Measurements from ENCODE around the gene MAPK8.

Gene MAPK8

DNA sequence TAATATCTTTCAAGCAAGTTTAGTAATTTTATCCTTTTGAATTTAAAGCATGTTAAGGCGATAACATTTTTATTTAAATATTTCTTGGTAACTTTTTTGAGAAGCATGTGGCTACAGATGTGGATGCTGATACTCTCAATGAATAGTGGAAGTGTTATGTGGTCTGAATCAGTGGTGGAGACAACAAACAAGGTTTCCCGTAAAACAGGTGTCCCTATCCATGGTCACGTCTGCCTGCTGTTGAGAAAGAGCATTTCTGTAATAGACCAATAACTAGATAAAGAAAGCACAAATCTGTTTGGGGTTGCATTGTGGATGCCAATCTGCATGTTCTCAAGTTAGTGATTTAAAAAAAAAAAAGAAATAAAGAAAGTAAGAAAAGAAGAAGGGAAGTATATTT, 13.9 kb upstream of the MAPK8 start:
- no peak for DNase-seq

DNA sequence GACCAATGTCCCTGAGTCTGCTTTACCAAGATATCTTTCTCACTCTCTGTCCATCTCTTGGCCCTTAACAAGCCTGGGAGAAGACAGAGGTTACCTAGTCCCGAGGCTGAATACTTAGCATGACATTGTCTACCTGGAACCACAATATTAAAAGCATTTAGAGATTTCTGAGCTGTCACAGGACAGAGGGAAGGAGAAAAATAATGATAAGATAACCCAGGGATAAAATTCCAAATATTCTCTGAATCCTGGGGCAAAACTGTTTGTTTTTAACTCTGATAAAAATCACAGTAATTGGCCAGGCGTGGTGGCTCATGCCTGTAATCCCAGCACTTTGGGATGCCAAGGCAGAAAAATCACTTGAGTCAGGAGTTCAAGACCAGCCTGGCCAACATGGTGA, 12.0 kb upstream of the MAPK8 start:
- no peak for DNase-seq

DNA sequence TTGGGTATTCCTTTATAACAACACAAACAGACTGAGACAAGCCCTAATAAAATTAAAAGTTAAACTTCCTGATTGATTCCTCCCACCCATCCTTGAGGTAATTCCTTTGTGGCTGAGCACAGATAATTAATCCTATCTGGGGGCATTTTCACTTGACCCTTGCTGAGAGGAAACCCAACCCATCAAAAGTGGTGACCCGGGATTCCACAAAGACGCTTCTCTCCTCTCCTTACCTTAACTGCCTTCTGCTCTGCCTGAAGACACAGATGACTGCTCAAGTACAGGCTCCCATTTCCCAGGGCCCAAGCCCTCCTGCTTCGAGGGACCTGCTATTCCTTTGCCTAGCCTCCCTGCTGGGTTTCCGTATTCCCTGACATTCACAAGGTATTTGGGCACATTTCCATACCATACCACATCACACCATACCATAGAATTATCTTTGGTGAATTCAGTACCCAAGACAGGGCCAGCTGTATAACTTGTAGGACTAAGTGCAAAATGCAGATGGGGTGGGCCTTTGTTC, 9.8 kb upstream of the MAPK8 start:
- no peak for DNase-seq

DNA sequence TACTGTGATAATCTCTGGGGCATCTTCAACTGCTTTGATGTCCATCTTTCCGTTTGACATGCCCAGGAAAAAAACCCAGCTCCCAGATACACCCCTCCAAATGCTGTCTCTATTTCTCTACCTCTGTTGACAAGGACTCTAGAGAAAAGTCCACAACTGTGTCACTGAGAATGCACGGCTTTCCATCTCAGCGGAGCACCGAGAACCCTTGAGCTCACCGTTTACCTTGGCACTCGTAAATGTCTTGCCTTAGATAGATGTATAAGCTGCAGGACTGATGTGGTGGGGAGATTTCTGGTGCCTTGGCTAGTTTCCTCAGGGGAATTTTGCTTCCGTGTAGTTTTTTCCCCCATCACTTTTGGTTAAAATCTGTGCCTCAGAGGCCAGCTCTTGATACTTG, 7.4 kb upstream of the MAPK8 start:
- no peak for DNase-seq

DNA sequence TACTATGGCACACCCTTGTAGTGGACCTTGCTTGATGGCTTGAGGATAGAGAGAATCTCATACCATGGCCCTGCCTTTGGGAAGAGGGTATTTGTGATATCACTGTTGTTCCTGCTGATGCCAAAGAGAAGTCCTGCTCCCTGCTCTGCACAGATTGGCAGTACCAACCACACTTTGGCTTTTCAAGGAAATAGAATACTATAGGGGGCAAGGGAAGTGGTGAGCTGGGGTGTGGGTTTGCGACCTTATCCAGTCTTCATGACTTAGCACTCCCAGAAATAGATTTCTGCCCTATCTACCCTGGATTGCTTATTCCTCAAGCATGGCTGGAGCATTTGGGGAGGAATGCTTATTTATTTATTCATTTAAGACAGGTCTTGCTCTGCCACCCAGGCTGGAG, 6.8 kb upstream of the MAPK8 start:
- no peak for DNase-seq

DNA sequence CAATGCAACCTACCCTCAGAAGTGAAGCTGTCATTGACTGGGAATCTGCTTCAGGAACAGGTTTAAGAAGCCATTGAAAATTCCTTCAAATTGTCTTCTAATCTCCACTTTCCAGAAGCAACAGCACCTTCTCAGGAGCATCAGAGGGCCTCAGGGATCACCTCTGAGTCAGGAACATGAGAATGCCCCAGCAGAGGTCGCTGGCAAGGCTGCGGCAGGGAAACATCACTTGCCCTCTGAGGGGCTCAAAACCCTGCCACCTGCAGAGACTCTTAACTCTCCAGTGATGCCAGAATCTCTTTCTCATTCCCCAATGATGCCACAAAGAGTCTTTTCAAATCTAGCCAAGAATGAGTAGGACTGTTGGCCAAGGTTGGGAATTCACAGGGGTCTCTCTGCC, 5.9 kb upstream of the MAPK8 start:
- DNase-seq: no peak

DNA sequence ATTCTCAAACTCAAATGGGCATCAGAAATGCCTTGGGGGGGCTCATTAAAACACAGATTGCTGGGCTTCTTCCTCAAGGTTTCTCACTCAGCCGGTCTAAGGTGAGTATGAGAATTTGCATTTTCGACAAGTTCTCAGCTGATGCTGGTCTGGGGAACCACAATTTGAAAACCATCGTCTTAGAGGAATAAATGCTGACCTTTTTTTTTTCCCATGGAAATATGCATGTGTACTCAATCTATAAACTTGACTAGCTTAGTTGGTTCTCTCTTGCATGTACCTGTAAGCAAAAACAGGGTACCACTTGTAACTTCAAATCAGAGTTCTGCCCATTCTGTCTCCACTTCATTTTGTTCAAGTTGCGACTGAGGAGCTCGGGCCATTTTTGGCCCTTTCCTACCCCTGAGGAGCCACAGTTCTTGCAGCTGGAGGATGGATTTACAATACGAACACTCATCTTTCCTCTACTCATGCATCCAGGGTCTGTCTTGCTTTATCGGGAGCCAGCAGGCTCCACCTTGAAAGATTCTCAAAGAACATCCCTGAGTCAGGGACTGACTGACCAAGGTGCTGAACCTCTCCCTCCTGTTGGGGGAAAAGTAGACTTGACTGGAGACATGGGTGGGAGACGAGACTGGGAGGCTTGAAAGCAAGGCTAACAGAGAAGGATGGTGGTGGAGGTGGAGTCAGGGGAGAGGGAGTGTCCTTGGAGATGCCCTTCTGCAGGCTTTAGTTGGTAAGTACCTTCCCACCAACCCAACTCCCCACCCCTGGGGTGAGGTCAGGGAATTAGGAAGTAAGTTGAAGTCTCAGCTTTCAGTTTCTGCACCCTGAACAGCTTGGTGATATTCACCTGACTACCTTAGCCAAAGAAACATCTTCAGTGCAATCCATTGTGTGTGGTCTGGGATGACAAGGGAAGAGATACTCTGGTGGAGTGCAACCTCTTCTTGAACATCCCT, 3.7 kb upstream of the MAPK8 start:
- DNase-seq: no peak

DNA sequence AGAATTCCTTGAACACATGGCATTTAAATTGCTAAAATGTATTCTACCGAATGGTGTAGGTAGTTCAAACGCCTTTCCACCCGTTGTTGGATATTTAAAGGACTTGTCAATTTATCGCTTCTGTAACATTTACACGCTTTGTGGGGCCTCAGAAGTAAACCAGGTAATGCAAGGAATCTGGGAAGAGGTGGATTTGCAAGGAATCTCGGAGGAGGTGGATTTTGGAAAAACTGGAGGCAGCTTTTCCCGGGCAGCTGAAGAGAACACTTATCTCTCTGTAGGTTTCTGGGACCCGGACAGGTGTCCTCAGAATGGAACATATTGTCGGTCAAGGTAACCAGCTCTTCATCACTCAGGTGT, 592 bp upstream of the MAPK8 start:
- DNase-seq: no peak

DNA sequence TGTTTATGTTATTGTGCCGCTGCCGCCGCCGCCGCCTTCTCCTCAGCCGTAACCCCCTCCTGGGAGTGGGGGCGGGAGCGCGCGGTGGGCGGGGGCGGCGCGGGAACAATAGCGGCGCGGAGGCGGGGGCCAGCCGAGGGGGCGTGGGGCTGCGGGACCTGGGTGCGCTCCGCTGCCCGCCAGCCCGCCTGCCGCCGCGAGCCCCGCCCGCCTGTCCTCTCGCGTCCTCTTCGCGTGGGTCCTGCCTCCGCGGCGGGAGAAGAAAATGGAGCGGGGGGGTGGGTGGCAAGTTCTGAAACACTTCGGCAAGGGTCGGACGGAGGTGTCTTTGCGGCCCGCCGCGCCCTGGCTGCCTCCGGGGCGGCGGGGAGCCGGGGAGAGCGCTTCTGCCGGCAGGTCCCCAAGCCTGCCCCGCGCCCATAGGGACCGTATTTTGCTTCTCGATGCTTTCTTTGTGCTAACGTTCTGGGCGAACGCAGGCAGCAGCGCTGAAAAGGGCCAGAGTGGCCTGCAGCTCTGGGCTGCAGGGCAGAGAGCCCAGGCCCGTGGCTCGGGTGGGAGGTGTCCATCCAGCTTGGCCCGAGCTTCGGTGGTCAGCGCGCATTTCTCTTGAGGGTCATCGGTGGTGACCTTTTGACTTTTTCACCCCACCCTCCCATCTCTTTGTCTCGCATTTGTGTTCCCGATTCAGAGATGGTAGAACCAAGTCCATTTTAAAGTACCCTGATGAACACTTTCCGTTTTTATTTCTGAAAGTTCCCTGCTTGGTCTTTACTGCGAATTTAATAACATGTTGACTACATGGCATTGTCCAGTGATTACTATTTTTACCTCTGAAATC, 613 bp downstream of the MAPK8 start:
- DNase-seq: peak; percentile 67

DNA sequence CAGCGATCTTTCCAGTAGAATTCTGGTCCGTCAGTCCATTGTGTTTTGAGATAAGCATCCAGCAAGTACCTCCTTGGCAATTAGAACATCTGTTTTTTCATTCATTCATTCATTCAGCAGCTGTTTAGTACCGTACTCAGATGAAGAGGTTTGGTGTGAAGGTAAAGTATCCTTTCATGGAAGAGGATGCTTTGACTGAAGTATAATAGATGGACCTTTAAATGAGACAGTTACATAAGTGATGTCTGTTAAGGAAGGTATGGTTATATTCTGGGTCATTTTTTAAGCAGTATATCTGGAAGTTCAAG, 1.2 kb downstream of the MAPK8 start:
- DNase-seq: no peak

DNA sequence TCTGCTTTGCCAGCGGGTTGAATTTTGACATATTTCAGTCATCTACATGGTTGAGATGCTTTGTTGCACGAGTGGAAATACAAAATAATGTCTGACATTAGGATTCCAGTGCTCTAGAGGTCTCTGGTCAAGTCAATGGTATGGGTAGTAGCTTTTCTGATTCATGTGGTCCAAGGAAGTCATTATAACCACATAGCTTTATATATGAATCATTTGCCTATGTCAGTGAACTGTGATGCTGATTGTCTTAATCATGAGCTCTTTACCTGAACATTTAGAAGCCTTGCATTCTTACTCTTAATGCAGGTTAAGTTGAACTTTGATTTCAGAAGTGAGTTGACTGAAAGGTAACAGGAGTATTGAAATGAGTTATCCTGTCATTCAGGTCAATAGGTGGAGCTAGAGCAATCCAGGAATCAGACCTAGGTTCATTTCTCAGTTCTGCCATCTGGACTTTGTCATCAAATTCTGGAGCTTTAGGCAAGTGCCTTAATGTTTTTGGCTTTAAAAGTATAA, 3.3 kb downstream of the MAPK8 start:
- no peak for DNase-seq

DNA sequence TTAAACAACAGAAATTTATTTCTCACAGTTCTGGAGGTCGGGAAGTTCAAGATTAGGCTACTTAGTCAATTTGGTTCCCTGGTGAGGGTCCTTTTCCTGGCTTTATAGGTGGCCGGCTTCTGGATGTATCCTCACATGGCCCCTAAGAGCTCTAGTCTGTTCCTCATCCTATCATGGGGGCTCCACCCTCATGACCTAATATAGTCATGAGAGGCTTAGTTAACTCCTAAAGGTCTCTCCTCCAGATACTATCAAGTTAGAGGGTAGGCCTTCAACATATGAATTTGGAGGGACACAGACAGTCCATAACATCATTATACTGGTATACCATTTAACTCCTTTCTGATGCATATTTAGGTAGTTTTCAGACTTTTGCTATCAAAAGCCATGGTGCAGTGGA, 7.6 kb downstream of the MAPK8 start:
- no peak for DNase-seq

DNA sequence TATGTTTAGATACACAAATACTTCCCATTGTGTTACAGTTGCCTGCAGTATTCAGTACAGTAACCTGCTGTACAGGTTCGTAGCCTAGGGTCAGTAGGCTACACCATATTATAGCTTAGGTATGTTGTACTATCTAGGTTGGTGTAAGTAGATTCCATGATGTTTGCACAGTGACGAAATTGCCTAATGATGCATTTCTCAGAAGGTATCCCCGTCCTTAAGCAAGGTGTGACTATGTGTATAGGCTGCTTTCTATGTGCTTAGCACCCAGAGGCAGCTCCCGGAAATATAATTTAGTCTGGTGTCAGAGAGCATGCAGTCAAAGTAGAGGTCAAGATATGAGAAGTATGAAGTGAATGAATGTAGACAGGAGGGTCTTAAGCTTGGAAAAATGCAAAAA, 9.8 kb downstream of the MAPK8 start:
- no peak for DNase-seq

DNA sequence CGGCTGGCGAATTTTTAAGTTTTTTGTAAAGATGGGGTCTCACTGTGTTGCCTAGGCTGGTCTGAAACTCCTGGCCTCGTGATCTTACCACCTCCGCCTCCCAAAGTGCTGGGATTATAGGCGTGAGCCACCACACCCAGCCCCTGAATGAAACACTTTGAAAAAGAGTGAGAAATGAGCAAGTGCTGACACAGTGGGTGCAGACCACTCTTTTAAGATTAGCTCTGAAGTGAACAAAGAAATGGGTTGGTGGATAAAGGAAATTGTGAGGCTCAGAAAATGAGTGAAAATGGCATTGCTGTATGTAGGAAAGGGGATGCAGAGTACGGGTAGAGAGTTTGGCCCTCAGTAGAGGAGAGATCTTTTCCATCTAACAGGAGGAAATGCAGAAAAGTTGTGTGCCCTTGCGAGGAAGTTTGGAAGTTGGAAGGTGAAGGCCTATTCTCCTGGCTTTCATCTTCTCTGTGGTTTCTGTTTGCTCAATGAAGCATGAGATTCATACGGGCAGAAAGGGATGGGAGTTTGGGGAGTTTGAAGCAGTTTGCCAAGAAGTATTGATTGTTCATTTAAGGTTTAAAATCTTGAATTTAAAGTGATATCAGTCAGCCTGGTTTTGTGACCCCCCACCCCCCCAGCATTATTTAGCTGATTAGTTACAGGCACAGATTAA, 11.0 kb downstream of the MAPK8 start:
- DNase-seq: no peak

DNA sequence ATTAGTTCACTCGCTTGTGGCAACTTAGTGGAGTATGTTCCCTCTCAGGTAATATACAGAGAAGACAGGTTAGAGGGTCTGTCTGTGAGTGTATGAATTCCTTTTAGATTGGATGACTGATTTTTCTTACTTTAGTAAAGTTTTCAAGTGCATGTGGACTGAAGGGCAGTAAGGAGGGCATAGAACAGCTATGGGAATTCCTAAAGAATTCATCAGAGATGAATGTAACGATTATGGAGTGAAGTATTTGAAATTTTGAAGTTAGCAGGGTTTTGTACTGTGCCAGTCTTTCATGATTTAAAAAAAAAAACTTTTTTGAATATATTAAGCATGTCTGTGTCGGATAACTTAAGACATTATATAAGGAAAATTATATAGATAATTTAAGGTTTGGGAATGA, 15.5 kb downstream of the MAPK8 start:
- DNase-seq: no peak

DNA sequence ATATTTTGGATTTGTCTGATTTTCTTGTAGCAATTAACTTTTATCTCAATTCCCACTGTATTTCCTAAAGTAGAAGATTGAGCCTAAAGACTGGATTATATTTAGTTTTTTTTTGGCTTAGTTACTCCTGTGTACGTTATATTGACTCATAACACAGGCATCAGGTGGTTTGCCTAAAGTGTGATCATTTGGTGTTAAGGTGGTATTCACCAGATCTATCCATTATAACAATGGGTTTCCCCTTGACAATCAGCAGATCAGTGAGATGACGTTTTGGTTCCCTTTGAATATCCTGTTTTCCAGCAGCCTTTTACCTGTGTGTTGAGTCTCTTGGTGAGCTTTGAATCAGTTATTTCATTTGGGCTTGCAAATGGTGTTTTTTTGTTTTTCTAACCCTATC, 18.1 kb downstream of the MAPK8 start:
- no peak for DNase-seq

DNA sequence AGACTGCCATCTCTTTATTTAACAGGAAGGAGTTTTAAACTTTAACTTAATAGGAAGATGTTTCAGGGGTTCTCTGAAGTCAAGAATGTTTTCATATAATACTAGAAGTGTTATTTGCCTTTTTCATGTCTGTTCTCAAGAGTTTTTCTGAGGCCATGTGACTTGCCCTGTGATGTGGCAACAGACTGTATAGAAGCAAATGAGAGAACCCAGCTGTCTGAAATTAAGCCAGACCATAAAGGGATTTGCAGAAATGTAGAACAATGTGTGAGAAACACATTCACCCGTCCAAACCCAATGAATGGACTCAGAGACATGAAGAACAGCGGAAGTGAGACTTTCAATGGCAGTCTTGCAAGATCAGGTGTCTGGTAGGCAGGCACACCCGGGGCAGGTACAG, 23.8 kb downstream of the MAPK8 start:
- no peak for DNase-seq

DNA sequence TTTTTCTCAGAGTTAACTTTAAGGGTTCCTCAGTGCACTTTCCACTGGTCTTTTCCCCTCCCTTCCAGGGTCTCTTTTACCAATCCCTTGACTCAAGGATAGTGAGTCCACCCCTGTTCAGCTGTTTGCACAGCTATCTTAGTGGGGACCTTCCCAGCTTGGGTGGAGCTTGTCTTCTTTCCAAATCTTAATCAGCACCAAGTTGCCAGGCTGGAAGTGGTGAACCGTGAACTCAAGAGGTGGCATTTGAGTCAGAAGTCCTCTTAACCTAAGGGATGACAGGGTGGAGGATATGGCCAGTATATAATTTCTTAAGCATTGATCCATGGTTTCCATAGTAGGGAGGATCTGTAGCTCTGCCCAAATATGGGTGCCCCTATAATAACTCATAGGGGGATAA, 25.0 kb downstream of the MAPK8 start:
- no peak for DNase-seq

DNA sequence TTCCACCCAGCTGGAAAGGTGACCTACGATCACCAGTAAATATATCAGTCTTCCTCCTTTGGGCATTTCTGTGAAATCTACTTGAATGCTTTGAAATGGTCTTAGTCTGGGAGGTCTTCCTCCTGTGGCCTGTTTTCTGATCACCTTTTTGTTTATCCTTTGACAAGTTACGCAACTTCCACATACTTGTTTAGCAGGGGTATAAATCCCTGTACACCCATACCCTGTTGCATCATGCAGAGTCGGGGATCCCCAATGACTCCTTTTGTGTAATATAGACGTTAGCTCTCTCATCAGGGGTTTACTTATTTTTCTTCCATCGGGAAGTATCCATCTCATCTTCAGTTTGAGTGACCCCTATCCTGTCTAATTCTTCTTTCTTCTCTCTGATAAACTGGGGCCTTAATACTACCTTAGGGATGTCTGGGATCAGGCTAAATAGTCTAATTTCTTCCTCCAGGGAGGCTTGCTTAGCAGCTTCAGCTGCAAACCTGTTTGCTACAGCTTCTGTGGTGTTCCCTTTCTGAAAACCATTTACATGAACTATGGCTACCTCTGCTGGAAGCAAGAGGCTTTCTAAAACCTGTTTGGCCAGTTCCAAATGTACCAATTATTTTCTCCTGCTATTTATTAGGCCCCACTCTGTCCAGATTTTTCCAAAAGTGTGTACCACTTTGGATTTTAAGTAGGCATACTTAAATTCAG, 25.8 kb downstream of the MAPK8 start:
- no peak for DNase-seq

DNA sequence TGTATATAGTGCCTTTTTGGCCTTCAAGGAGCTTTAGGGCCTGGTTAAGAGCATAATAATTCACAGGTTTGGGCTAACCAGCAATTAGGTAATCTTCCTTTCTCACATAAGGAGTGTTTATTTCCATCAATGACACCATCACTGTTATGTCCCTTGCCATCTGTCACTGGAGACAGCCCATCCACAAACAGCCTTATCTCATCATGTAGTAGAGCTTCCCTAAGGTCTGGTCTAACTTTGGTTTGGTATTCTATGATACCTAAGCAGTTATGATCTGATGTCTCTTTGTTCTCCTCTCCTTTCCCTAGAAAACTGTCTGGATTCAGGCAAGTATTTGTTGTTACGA, 26.4 kb downstream of the MAPK8 start:
- peak; percentile 66 for DNase-seq

DNA sequence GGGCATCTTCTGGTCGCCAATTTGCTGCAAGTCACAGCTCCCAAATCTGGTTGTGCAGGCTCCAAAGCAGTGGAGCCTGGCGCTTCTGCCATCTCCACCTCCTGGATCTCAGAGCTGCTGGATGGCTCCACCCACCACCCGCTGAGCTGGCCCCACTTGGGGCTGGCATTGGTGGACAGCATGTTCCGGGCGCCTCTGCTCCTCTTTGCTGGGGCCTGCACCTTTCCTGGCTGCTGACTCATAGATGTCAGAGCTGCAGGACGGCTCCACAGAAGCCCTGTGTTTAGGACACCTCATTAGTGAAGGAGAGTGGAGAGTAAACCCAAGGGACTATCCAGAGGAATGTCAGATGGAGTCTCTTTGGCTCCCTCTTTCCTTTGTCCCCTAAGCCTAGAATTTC, 27.4 kb downstream of the MAPK8 start:
- DNase-seq: no peak

DNA sequence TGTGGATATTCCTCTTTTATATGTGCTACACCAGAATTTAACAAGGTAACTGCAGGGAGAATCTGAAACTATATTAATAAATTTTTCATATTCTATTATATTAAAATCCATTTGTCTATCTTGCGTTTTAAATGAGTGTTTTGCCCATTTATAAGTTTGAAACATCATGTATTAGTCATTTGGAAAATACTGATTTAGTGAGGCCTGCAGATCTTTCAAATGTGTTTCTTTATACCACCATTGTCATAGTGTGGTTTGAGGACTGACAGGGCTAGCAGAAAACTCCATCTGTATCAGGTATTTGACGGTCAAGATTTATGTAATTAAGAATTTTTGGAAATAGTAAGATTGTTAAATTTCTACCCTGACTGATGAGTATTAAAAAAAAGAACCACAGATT, 29.3 kb downstream of the MAPK8 start:
- no peak for DNase-seq
